Mesendoderm (in vitro differentiated cells): Measurements from ENCODE around the gene MACROD2.
"Not testable (repeated sequence)": the region's sequence is repeated elsewhere in the genome, so short reads cannot be mapped to it uniquely, and the experiment has no call there.

Experiments
- DNase-seq: peaks from one replicate; pipeline ENCODE4 v3.0.0; 2013
- H2AK5ac ChIP-seq: 2 replicates; pipeline ENCODE4 v1.6.1; 2013; ENCODE audit warnings: low read length, inconsistent platforms
- H2BK120ac ChIP-seq: 2 replicates; pipeline ENCODE4 v1.6.1; 2013; ENCODE audit warnings: low read depth, mild to moderate bottlenecking, low read length, moderate library complexity, mixed read lengths
- H2BK15ac ChIP-seq: replicated peaks from 2 replicates; pipeline ENCODE4 v1.6.1; 2013; ENCODE audit warnings: low read depth, mild to moderate bottlenecking, moderate library complexity
- H2BK5ac ChIP-seq: 2 replicates; pipeline ENCODE4 v1.6.1; 2013; ENCODE audit warnings: low read length, inconsistent platforms
- H3K18ac ChIP-seq: 2 replicates; pipeline ENCODE4 v1.6.1; 2013; ENCODE audit warnings: mild to moderate bottlenecking, low read length, mixed read lengths
- H3K23ac ChIP-seq: one replicate; pipeline ENCODE4 v1.6.1; 2013; ENCODE audit warnings: low read length
- H3K27ac ChIP-seq: 2 replicates; pipeline ENCODE4 v1.5.1; 2013; ENCODE audit warnings: low read depth, mild to moderate bottlenecking, inconsistent platforms, low read length, moderate library complexity
- H3K27me3 ChIP-seq: 2 replicates; pipeline ENCODE4 v1.6.1; 2013; ENCODE audit warnings: low read length, control low read depth, mild to moderate bottlenecking, inconsistent platforms; ENCODE audit not compliant: insufficient read depth, poor library complexity
- H3K36me3 ChIP-seq: 2 replicates; pipeline ENCODE4 v1.6.1; 2013; ENCODE audit warnings: low read length, inconsistent platforms; ENCODE audit not compliant: control insufficient read depth, insufficient read depth
- H3K4ac ChIP-seq: one replicate; pipeline ENCODE4 v1.6.1; 2013; ENCODE audit warnings: low read depth, mild to moderate bottlenecking, low read length, moderate library complexity
- H3K4me1 ChIP-seq: 2 replicates; pipeline ENCODE4 v1.6.1; 2013; ENCODE audit warnings: low read depth, low read length, inconsistent platforms; ENCODE audit not compliant: control insufficient read depth
- H3K4me2 ChIP-seq: 2 replicates; pipeline ENCODE4 v1.6.1; 2013; ENCODE audit warnings: low read length
- H3K4me3 ChIP-seq: 2 replicates; pipeline ENCODE4 v1.5.1; 2013; ENCODE audit warnings: mild to moderate bottlenecking, low read length
- H3K56ac ChIP-seq: one replicate; pipeline ENCODE4 v1.6.1; 2013; ENCODE audit warnings: low read length
- H3K79me1 ChIP-seq: 2 replicates; pipeline ENCODE4 v1.6.1; 2013; ENCODE audit warnings: low read length, inconsistent platforms
- H3K79me2 ChIP-seq: 2 replicates; pipeline ENCODE4 v1.6.1; 2013; ENCODE audit warnings: mild to moderate bottlenecking, low read length; ENCODE audit not compliant: control insufficient read depth, insufficient read depth
- H3K9ac ChIP-seq: 2 replicates; pipeline ENCODE4 v1.6.1; 2013; ENCODE audit warnings: low read length, inconsistent platforms
- H4K5ac ChIP-seq: one replicate; pipeline ENCODE4 v1.6.1; 2013; ENCODE audit warnings: low read length
- H4K8ac ChIP-seq: one replicate; pipeline ENCODE4 v1.6.1; 2013; ENCODE audit warnings: low read depth, mild to moderate bottlenecking, control low read depth, low read length, moderate library complexity
- WGBS: extraction: QIAGEN DNeasy Blood & Tissue Kit; methylation state at CpG from one replicate; pipeline ENCODE4 v1.1.7; 2013; ENCODE audit warnings: low lambda C conversion rate, missing lambda C conversion rate; ENCODE audit not compliant: insufficient coverage; ENCODE audit errors: extremely low coverage; 5-methylcytosine and 5-hydroxymethylcytosine counted together

MACROD2 gene

DNA sequence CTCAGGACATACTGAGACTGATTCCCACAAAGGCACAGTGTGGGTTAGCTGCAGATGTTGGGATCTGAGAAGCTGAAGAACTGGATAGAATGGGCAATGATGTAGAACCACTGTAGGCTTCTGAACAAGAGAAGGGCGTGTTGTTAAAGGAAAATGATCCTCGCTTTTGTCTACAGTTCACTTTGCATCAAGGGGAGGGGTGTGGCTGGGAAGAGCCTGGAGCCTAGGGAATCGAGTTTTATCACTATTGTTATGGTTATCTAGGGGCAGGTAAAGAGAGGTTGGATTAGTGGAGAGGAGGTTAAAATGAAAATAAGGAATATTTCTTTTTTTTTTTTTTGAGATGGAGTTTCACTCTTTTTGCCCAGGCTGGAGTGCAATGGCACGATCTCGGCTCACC is 1809.8 kb downstream of the MACROD2 start:
- no peak overlapping the region for H3K4ac ChIP-seq
- no peak overlapping the region for H3K4me3 ChIP-seq
- no peak overlapping the region for H2BK120ac ChIP-seq
- H3K4me2 ChIP-seq, result no peak overlapping the region
- H3K18ac ChIP-seq, result no peak overlapping the region
- H4K8ac ChIP-seq, result no peak overlapping the region
- no peak overlapping the region for H3K23ac ChIP-seq
- H2BK15ac ChIP-seq, result no peak overlapping the region
- H2BK5ac ChIP-seq, result no peak overlapping the region
- DNase-seq, result no peak
- no peaks in the 10 kb centered on the region for H3K79me1 ChIP-seq
- no peak overlapping the region for H2AK5ac ChIP-seq
- H3K9ac ChIP-seq, result no peak overlapping the region
- no CpG with 5 or more reads among the region's 5 CpGs for WGBS
- H3K27ac ChIP-seq, result no peak overlapping the region
- no peaks in the 10 kb centered on the region for H3K79me2 ChIP-seq
- no peaks in the 10 kb centered on the region for H3K4me1 ChIP-seq
- H3K36me3 ChIP-seq, result no peaks in the 10 kb centered on the region
- H3K27me3 ChIP-seq, result no peaks in the 10 kb centered on the region
- H3K56ac ChIP-seq, result no peak overlapping the region
- no peak overlapping the region for H4K5ac ChIP-seq

DNA sequence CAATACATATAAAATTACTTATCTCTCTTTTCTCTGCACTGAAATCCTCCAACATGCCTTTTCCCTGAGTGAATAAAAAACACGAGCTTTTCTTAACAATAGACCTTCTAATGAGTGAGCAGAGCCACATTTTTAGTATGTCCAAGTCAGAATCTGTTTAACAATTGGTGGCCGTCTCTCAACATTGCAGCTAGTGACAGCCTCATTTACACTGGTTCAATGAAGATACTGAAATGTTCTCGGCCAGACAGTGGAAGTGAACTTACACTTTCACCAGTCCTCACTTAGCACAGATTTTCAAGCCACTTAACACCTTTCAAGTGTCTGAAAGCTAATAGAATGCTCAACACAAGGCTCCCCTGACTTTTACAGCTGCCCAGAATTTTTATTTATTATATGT is 1810.8 kb downstream of the MACROD2 start:
- Histone ChIP-seq H3K56ac (no peak overlapping the region), H4K5ac (no peak overlapping the region), H4K8ac (no peak overlapping the region), H3K4ac (no peak overlapping the region), H3K9ac (no peak overlapping the region), H3K36me3 (no peaks in the 10 kb centered on the region), H3K27me3 (no peaks in the 10 kb centered on the region), H3K27ac (no peak overlapping the region), H2BK120ac (no peak overlapping the region), H2BK5ac (no peak overlapping the region), H3K4me1 (no peaks in the 10 kb centered on the region), H3K4me2 (no peak overlapping the region), H3K79me2 (no peaks in the 10 kb centered on the region), H2BK15ac (no peak overlapping the region), H3K4me3 (no peak overlapping the region), H2AK5ac (no peak overlapping the region), H3K79me1 (no peaks in the 10 kb centered on the region), H3K18ac (no peak overlapping the region), H3K23ac (no peak overlapping the region)
- no CpG with 5 or more reads among the region's 3 CpGs for WGBS
- peak; percentile 24 for DNase-seq

- H3K4me3 ChIP-seq, result no peak overlapping the region
- H3K79me2 ChIP-seq, result no peaks in the 10 kb centered on the region
- no peak overlapping the region for H3K27ac ChIP-seq
- H3K9ac ChIP-seq, result no peak overlapping the region
- H3K79me1 ChIP-seq, result no peaks in the 10 kb centered on the region
- H4K8ac ChIP-seq, result no peak overlapping the region
- no peak overlapping the region for H3K4ac ChIP-seq
- H2BK15ac ChIP-seq, result no peak overlapping the region
- H3K23ac ChIP-seq, result no peak overlapping the region
- no peak overlapping the region for H2BK120ac ChIP-seq
- no peaks in the 10 kb centered on the region for H3K36me3 ChIP-seq
- H3K4me2 ChIP-seq, result no peak overlapping the region
- H3K18ac ChIP-seq, result no peak overlapping the region
- H4K5ac ChIP-seq, result no peak overlapping the region
- 100% methylated on average over 1 of the region's 5 CpGs for WGBS
- H2BK5ac ChIP-seq, result no peak overlapping the region
- no peaks in the 10 kb centered on the region for H3K4me1 ChIP-seq
- no peak overlapping the region for H2AK5ac ChIP-seq
- H3K27me3 ChIP-seq, result no peaks in the 10 kb centered on the region
- no peak overlapping the region for H3K56ac ChIP-seq
- DNase-seq, result no peak
Measured at GRCh38 chr20:15807271-15807670, 1812.0 kb downstream of the MACROD2 start.

DNA sequence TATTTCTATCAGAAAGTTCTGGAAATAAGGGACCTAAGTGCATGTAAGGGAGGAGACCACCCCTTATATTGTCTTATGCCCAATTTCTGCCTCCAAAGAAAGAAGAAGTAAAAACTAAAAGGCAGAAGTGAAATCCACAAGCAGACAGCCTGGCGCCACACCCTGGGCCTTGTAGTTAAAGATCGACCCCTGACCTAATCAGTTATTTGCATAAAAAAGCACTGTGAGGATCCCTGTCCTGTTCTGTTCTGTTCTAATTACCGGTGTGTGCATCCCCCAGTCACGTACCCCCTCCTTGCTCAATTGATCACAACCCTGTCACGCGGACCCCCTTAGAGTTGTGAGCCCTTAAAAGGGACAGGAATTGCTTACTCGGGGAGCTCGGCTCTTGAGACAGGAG is 1812.5 kb downstream of the MACROD2 start:
- H2BK5ac ChIP-seq, H4K8ac ChIP-seq, H3K56ac ChIP-seq, H3K79me2 ChIP-seq, H3K4me3 ChIP-seq, H3K79me1 ChIP-seq, H3K18ac ChIP-seq, H3K36me3 ChIP-seq, H3K9ac ChIP-seq, DNase-seq, H3K27me3 ChIP-seq, H3K27ac ChIP-seq, H2AK5ac ChIP-seq, H2BK15ac ChIP-seq, H2BK120ac ChIP-seq, H4K5ac ChIP-seq, H3K4me1 ChIP-seq, H3K4me2 ChIP-seq, H3K4ac ChIP-seq, H3K23ac ChIP-seq: not testable (repeated sequence)
- WGBS, result no CpG with 5 or more reads among the region's 8 CpGs

DNA sequence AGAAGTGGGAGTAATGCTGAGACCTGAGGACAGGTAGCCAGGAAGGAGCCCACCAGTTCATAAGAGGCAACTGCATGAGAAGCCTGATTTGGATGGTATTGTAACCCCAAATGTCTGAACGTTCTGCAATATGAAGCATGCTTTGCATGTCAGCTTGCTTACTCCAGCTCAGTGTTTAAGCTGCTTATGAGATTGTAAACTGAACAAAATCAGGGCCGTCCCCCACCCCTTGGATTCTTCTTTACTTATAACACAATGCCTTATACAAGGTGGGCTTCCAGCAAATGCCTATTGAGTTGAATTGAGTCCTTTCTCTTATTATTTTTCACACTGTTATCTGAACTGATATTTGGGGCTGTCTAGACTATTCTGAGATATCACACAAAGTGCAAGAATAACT is 1816.6 kb downstream of the MACROD2 start:
- H3K4ac ChIP-seq, result no peak overlapping the region

DNA sequence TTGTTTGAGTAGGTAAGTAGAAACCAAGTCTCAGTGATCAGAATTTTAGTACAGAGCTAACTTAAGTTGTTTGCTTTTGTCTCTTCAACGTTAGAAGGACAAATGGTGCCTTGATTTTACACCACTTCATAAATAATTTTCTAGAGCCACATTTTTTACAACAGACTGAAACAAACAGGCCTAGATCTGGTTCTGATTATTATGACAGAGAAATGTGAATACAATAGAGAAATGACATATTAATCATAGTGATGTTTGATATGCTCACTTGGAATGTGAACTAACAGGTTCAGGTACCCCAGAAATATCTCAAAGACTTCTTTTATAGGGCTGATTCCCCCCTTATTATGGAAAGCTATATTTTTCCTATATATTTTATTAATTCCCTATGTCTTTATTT is 1817.4 kb downstream of the MACROD2 start:
- Histone ChIP-seq H3K36me3 (no peaks in the 10 kb centered on the region), H3K27ac (no peak overlapping the region), H2BK15ac (no peak overlapping the region), H2BK5ac (no peak overlapping the region), H3K56ac (no peak overlapping the region), H3K79me1 (no peaks in the 10 kb centered on the region), H3K23ac (no peak overlapping the region), H4K8ac (no peak overlapping the region), H3K79me2 (no peaks in the 10 kb centered on the region), H3K27me3 (peaks cover 6% of the 10 kb centered on the region), H2BK120ac (no peak overlapping the region), H4K5ac (no peak overlapping the region), H3K4me2 (no peak overlapping the region), H3K4me1 (no peaks in the 10 kb centered on the region), H3K4me3 (no peak overlapping the region), H3K4ac (no peak overlapping the region), H3K18ac (no peak overlapping the region), H2AK5ac (no peak overlapping the region), H3K9ac (no peak overlapping the region)
- no peak for DNase-seq
- no CpG with 5 or more reads among the region's 1 CpG for WGBS

More for the DNA sequence above, 1816.6 kb downstream of the MACROD2 start:
- no CpG with 5 or more reads among the region's 2 CpGs for WGBS
- Histone ChIP-seq H3K4me2 (no peak overlapping the region), H3K56ac (no peak overlapping the region), H3K36me3 (no peaks in the 10 kb centered on the region), H3K27ac (no peak overlapping the region), H2BK120ac (no peak overlapping the region), H2BK15ac (no peak overlapping the region), H3K18ac (no peak overlapping the region), H4K8ac (no peak overlapping the region), H4K5ac (no peak overlapping the region), H2BK5ac (no peak overlapping the region), H3K23ac (no peak overlapping the region), H3K4me3 (no peak overlapping the region), H2AK5ac (no peak overlapping the region), H3K9ac (no peak overlapping the region), H3K79me1 (no peaks in the 10 kb centered on the region), H3K79me2 (no peaks in the 10 kb centered on the region), H3K27me3 (peaks cover 2% of the 10 kb centered on the region), H3K4me1 (no peaks in the 10 kb centered on the region)
- DNase-seq, result no peak
